ENCODE results near the gene SIN3B. TPM values are rescaled to one million over a fixed set of nuclear protein-coding genes. Genes with fewer than 3 reads are reported as not detected.

SIN3B gene
- total RNA-seq, 1 donor from 2014 or later: 73.1 TPM

- H3K4me1 Mint-ChIP-seq: peaks cover 54% of the 10 kb centered on the region
- peak overlapping the region; percentile 64 for H3K4me3 Mint-ChIP-seq
- H3K27me3 Mint-ChIP-seq: no peaks in the 10 kb centered on the region
- peak; percentile 32 for DNase-seq
- H3K9me3 Mint-ChIP-seq: no peaks in the 10 kb centered on the region
- no peak for ATAC-seq (ENCODE audit: low read depth)
- no peak for TF ChIP-seq CTCF (IDR thresholded peaks at IDR 0.05)
- POLR2A ChIA-PET: interaction anchor here (0.7 kb wide), 2 partner anchors 312 to 596 kb away, joined by 4 to 9 read pairs; no protein-coding TSS in a partner anchor
- intact Hi-C loops (cut with micrococcal nuclease): loop anchor here (1.0 to 10.0 kb wide), 9 partner anchors 68 to 408 kb away; partner anchors contain the start of genes ABHD8, CHERP, DDA1 and HAUS8
- H3K36me3 Mint-ChIP-seq (ENCODE audit: low read depth): no peaks in the 10 kb centered on the region
- H3K27ac Mint-ChIP-seq: no peak overlapping the region
- CTCF ChIA-PET: no interaction called here
Observed at GRCh38 chr19:16896146-16897028, 67.2 kb downstream of the SIN3B start.

- intact Hi-C loops (cut with micrococcal nuclease): loop anchor here (1.0 to 10.0 kb wide), 9 partner anchors 68 to 408 kb away; partner anchors contain the start of genes ABHD8, CHERP, DDA1 and HAUS8
- TF ChIP-seq CTCF (IDR thresholded peaks at IDR 0.05): no peak
- H3K4me1 Mint-ChIP-seq: peaks cover 47% of the 10 kb centered on the region
Observed at GRCh38 chr19:16897029-16897855, 68.0 kb downstream of the SIN3B start.

DNA sequence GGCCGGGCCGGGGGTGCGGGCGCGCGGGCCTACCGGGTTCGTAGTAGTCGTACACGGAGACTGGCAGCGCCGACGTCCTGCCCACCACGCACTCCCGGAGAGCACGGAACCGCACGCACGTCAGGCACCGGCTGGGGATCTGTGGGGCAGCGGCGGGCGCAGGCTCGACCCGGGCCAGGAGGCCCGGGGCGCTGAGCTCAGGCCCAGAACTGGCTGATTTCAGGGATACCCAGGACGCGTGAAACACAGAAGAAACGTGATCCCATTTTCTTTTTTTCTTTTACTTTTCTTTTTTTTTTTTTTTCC is 68.6 kb downstream of the SIN3B start:
- no peaks in the 10 kb centered on the region for H3K9me3 Mint-ChIP-seq

More at GRCh38 chr19:16897029-16897855, 68.0 kb downstream of the SIN3B start:
- H3K36me3 Mint-ChIP-seq (ENCODE audit: low read depth): no peaks in the 10 kb centered on the region
- ATAC-seq (ENCODE audit: low read depth): peak; percentile 74
- H3K4me3 Mint-ChIP-seq: peak overlapping the region; percentile 81
- CTCF ChIA-PET: no interaction called here
- no peaks in the 10 kb centered on the region for H3K9me3 Mint-ChIP-seq
- POLR2A ChIA-PET: no interaction called here
- H3K27me3 Mint-ChIP-seq: no peaks in the 10 kb centered on the region
- DNase-seq: peak; percentile 67
- peak overlapping the region; percentile 24 for H3K27ac Mint-ChIP-seq

GRCh38 chr19:16898361-16899015 is 69.3 kb downstream of the SIN3B start:
- CTCF ChIA-PET: interaction anchor here (1.5 kb wide), 1 partner anchor 65 kb away, joined by 3 read pairs; no protein-coding TSS in a partner anchor

More for the DNA sequence above, 68.6 kb downstream of the SIN3B start:
- ChIA-PET POLR2A (no interaction called here), CTCF (no interaction called here)
- intact Hi-C loops (cut with micrococcal nuclease): loop anchor here (1.0 to 10.0 kb wide), 10 partner anchors 69 to 407 kb away; partner anchors contain the start of genes ABHD8, CHERP, DDA1 and HAUS8
- DNase-seq (no peak), ATAC-seq (ENCODE audit: low read depth) (peak; percentile 9)
- peaks cover 41% of the 10 kb centered on the region for H3K4me1 Mint-ChIP-seq
- no peaks in the 10 kb centered on the region for H3K27me3 Mint-ChIP-seq
- no peaks in the 10 kb centered on the region for H3K36me3 Mint-ChIP-seq (ENCODE audit: low read depth)
- H3K27ac Mint-ChIP-seq: no peak overlapping the region
- no peak for TF ChIP-seq CTCF (IDR thresholded peaks at IDR 0.05)
- H3K4me3 Mint-ChIP-seq: peak overlapping the region; percentile 81

More at GRCh38 chr19:16898361-16899015, 69.3 kb downstream of the SIN3B start:
- Mint-ChIP-seq H3K9me3 (no peaks in the 10 kb centered on the region), H3K4me1 (peaks cover 34% of the 10 kb centered on the region), H3K27me3 (no peaks in the 10 kb centered on the region), H3K36me3 (ENCODE audit: low read depth) (no peaks in the 10 kb centered on the region), H3K4me3 (peak overlapping the region; percentile 81), H3K27ac (no peak overlapping the region)
- intact Hi-C loops (cut with micrococcal nuclease): loop anchor here (1.0 to 10.0 kb wide), 7 partner anchors 62 to 406 kb away; partner anchors contain the start of genes ABHD8, DDA1, MED26 and MRPL34
- DNase-seq: no peak
- POLR2A ChIA-PET: no interaction called here
- ATAC-seq (ENCODE audit: low read depth): no peak
- TF ChIP-seq CTCF (IDR thresholded peaks at IDR 0.05): no peak
